Measurements from ENCODE around the gene FXYD6. TPM values are rescaled to one million over a fixed set of nuclear protein-coding genes. Genes with fewer than 3 reads are reported as not detected.

Gene FXYD6
- total RNA-seq, 1 experiment from 2014 or later, result not detected

DNA sequence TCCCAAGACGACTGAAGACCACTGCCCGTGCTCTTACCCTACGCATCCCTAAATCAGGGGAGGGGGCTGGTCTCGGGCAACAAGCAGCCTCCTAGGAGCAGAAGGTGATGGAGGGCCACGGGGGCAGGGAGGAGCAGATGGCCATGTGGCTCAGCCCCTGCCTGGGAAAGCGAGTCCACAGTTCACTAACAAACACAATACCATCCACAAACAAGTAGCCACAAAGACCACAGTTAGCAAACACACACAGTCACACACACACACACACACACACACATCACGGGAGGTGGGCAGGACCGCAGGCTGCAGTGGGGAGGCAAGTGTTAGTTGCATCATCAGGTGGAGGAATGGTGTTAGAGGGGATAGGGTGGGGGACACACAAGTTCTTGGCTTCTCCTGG is 38.7 kb downstream of the FXYD6 start:
- ChIA-PET CTCF (no interaction called here), POLR2A (ENCODE audit: unreplicated experiment) (no interaction called here)
- H3K4me2 ChIP-seq (ENCODE audit: low read length), result no peak overlapping the region
- H2AFZ ChIP-seq (ENCODE audit: low read length), result no peak overlapping the region
- H3K4me3 ChIP-seq (ENCODE audit: low read length), result no peak overlapping the region
- H3K27me3 ChIP-seq (ENCODE audit: low read length), result peaks cover 87% of the 10 kb centered on the region
- DNase-seq, result no peak
- H3K27ac ChIP-seq (ENCODE audit: low read length), result no peak overlapping the region
- no peaks in the 10 kb centered on the region for H3K4me1 ChIP-seq (ENCODE audit: insufficient read depth, low read length)
- no peaks in the 10 kb centered on the region for H3F3A ChIP-seq (ENCODE audit: low read length, unreplicated experiment)
- no peak overlapping the region for H3K9ac ChIP-seq (ENCODE audit: low read length)
- no peaks in the 10 kb centered on the region for H4K20me1 ChIP-seq (ENCODE audit: low read length)
- no peak for ATAC-seq
- TF ChIP-seq, protein P1, sequence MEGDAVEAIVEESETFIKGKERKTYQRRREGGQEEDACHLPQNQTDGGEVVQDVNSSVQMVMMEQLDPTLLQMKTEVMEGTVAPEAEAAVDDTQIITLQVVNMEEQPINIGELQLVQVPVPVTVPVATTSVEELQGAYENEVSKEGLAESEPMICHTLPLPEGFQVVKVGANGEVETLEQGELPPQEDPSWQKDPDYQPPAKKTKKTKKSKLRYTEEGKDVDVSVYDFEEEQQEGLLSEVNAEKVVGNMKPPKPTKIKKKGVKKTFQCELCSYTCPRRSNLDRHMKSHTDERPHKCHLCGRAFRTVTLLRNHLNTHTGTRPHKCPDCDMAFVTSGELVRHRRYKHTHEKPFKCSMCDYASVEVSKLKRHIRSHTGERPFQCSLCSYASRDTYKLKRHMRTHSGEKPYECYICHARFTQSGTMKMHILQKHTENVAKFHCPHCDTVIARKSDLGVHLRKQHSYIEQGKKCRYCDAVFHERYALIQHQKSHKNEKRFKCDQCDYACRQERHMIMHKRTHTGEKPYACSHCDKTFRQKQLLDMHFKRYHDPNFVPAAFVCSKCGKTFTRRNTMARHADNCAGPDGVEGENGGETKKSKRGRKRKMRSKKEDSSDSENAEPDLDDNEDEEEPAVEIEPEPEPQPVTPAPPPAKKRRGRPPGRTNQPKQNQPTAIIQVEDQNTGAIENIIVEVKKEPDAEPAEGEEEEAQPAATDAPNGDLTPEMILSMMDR (conservative IDR thresholded peaks at IDR 0.05; ENCODE audit: low read depth, low read length), result no peak
- TF ChIP-seq EZH2phosphoT487 (IDR thresholded peaks at IDR 0.05; ENCODE audit: borderline replicate concordance, low read length), result no peak; the same call in 1 of the 2 replicates
- no peak for TF ChIP-seq EZH2 (IDR thresholded peaks at IDR 0.05; ENCODE audit: low read length, unreplicated experiment)
- H3K9me3 ChIP-seq (ENCODE audit: low read length), result no peaks in the 10 kb centered on the region
- no peaks in the 10 kb centered on the region for H3K36me3 ChIP-seq (ENCODE audit: low read depth, low read length)
- H3K9me2 ChIP-seq (replicated peaks; ENCODE audit: low read length), result no peaks in the 10 kb centered on the region
- no TSS peak for BruUV-seq (replicated peaks)
- H3K79me2 ChIP-seq (ENCODE audit: low read length), result no peaks in the 10 kb centered on the region
- intact Hi-C loops (cut with micrococcal nuclease), result no loop called here

DNA sequence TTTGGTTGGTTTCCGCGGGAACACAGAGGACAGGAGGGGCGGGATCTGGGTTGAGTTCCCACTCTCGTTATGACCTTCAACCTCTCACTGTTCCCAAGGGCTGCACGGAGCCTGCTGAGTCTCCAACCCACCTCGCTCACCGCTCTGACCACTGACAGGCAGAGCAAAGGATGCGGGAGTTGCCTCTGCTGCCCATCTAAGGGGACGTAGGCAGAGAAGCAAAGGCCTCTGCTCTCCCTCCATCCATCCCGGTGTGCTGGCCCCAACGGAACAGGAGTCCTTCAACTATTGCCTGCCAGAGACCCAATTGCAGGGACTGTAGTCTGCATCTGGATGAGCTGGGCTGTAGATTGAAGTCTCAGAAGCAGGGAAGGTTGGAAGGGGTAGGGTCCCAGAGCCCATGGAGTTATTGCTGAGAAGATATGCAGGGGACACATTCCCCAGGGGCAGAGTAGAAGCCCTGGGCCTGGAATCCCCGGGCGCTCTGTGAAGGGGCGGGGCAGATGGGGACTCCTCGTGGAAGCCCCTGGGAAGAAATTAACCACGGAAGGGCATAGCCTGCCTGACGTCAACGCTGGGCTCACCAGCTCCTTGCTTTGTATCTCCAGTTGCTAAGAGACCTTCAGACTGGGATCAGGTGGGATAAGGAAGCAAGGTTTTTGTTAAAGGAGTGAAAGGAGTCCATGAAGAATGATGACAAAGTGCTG is 39.2 kb downstream of the FXYD6 start:
- ATAC-seq (no peak), DNase-seq (no peak)
- TF ChIP-seq, protein P1 (conservative IDR thresholded peaks at IDR 0.05; ENCODE audit: low read depth, low read length), result no peak
- TF ChIP-seq EZH2phosphoT487 (IDR thresholded peaks at IDR 0.05; ENCODE audit: borderline replicate concordance, low read length) (no peak; the same call in 1 of the 2 replicates), EZH2 (IDR thresholded peaks at IDR 0.05; ENCODE audit: low read length, unreplicated experiment) (no peak)
- CTCF ChIA-PET, result no interaction called here
- peaks cover 92% of the 10 kb centered on the region for H3K27me3 ChIP-seq (ENCODE audit: low read length)
- H3K9me3 ChIP-seq (ENCODE audit: low read length), result no peaks in the 10 kb centered on the region
- no peak overlapping the region for H3K9ac ChIP-seq (ENCODE audit: low read length)
- H3K4me2 ChIP-seq (ENCODE audit: low read length), result no peak overlapping the region
- POLR2A ChIA-PET (ENCODE audit: unreplicated experiment), result no interaction called here
- H3K27ac ChIP-seq (ENCODE audit: low read length), result no peak overlapping the region
- H3F3A ChIP-seq (ENCODE audit: low read length, unreplicated experiment), result no peaks in the 10 kb centered on the region
- no peaks in the 10 kb centered on the region for H4K20me1 ChIP-seq (ENCODE audit: low read length)
- no peaks in the 10 kb centered on the region for H3K79me2 ChIP-seq (ENCODE audit: low read length)
- H3K4me3 ChIP-seq (ENCODE audit: low read length), result no peak overlapping the region
- intact Hi-C loops (cut with micrococcal nuclease), result no loop called here
- no peaks in the 10 kb centered on the region for H3K36me3 ChIP-seq (ENCODE audit: low read depth, low read length)
- no peaks in the 10 kb centered on the region for H3K9me2 ChIP-seq (replicated peaks; ENCODE audit: low read length)
- H3K4me1 ChIP-seq (ENCODE audit: insufficient read depth, low read length), result no peaks in the 10 kb centered on the region
- BruUV-seq (replicated peaks), result no TSS peak
- no peak overlapping the region for H2AFZ ChIP-seq (ENCODE audit: low read length)
